OCI-LY1 (cell line): ENCODE results near the gene PAK4.
A peak's percentile ranks its signal among the peaks of the same experiment; 100 is the strongest.
"Not testable (repeated sequence)": the region's sequence is repeated elsewhere in the genome, so short reads cannot be mapped to it uniquely, and the experiment has no call there.

Experiments used
- H2AFZ ChIP-seq: fragments of 200-600 bp; sonication (generic), shearing (Covaris generic); 2 replicates; pipeline ENCODE4 v1.6.0; 2014; ENCODE audit warnings: antibody characterized with exemption, mild to moderate bottlenecking, low read length
- H3F3A ChIP-seq: fragments of 200-600 bp; sonication (generic), shearing (Covaris generic); 2 replicates; pipeline ENCODE4 v1.6.0; 2014; ENCODE audit warnings: mild to moderate bottlenecking, antibody characterized with exemption, low read length, moderate library complexity; ENCODE audit not compliant: insufficient read depth
- H3K27ac ChIP-seq: fragments of 200-600 bp; sonication (generic); 2 replicates; pipeline ENCODE4 v1.5.1; 2014; ENCODE audit warnings: low read length, mixed run types, mild to moderate bottlenecking, low read depth; ENCODE audit not compliant: poor library complexity, severe bottlenecking
- H3K27me3 ChIP-seq: fragments of 200-600 bp; sonication (generic); 2 replicates; pipeline ENCODE4 v1.6.0; 2014; ENCODE audit warnings: antibody characterized with exemption, mild to moderate bottlenecking, low read length, moderate library complexity; ENCODE audit not compliant: insufficient read depth
- H3K36me3 ChIP-seq: fragments of 200-600 bp; sonication (generic); 2 replicates; pipeline ENCODE4 v1.6.1; 2014; ENCODE audit warnings: mild to moderate bottlenecking, antibody characterized with exemption, low read length, moderate library complexity, mixed read lengths; ENCODE audit not compliant: insufficient read depth
- H3K4me1 ChIP-seq: fragments of 200-600 bp; sonication (generic); 2 replicates; pipeline ENCODE4 v1.5.1; 2014; ENCODE audit warnings: mild to moderate bottlenecking, low read length, moderate library complexity; ENCODE audit not compliant: insufficient read depth, severe bottlenecking
- H3K4me2 ChIP-seq: fragments of 200-600 bp; sonication (generic), shearing (Covaris generic); 2 replicates; pipeline ENCODE4 v1.6.1; 2014; ENCODE audit warnings: low read length
- H3K4me3 ChIP-seq: fragments of 200-600 bp; sonication (generic); 2 replicates; pipeline ENCODE4 v1.5.1; 2014; ENCODE audit warnings: low read length, low read depth, mild to moderate bottlenecking, mixed read lengths; ENCODE audit not compliant: poor library complexity, severe bottlenecking
- H3K79me2 ChIP-seq: fragments of 200-600 bp; shearing (Covaris generic); 2 replicates; pipeline ENCODE4 v1.6.1; 2016; ENCODE audit warnings: mixed run types, low read length, mixed read lengths; ENCODE audit not compliant: insufficient read depth
- H3K9ac ChIP-seq: fragments of 200-600 bp; sonication (generic), shearing (Covaris generic); 2 replicates; pipeline ENCODE4 v1.6.1; 2014; ENCODE audit warnings: mild to moderate bottlenecking, low read length, mixed read lengths
- H3K9me2 ChIP-seq: fragments of 200-600 bp; sonication (generic), shearing (Covaris generic); 2 replicates; pipeline ENCODE4 v1.6.1; 2014; ENCODE audit warnings: low read depth, mild to moderate bottlenecking, low read length, mixed read lengths
- H3K9me3 ChIP-seq: fragments of 200-600 bp; shearing (Covaris generic); 2 replicates; pipeline ENCODE4 v1.6.1; 2014; ENCODE audit warnings: low read length, mixed read lengths
- H4K20me1 ChIP-seq: fragments of 200-600 bp; sonication (generic), shearing (Covaris generic); 2 replicates; pipeline ENCODE4 v1.6.0; 2016; ENCODE audit warnings: mild to moderate bottlenecking, low read length; ENCODE audit not compliant: insufficient read depth
- EZH2 ChIP-seq: fragments of 200-600 bp; sonication (generic), shearing (Covaris generic); IDR thresholded peaks from 2 replicates; pipeline ENCODE4 v1.8.0; 2017; ENCODE audit warnings: borderline replicate concordance, mixed run types, mild to moderate bottlenecking, antibody characterized with exemption, low read length, moderate library complexity, mixed read lengths
- TF ChIP-seq, protein P1 (sequence below): fragments of 200-600 bp; sonication (generic), shearing (Covaris generic); IDR thresholded peaks from 2 replicates; pipeline ENCODE4 v1.5.1; 2017; ENCODE audit warnings: mild to moderate bottlenecking, antibody characterized with exemption, low read length, moderate library complexity, mixed read lengths

The PAK4 gene

GRCh38 chr19:39211731-39212374, 86.3 kb downstream of the PAK4 start:
- Histone ChIP-seq H3K4me3 (no peak overlapping the region), H3K4me1 (no peaks in the 10 kb centered on the region), H3K79me2 (no peaks in the 10 kb centered on the region), H3K9ac (no peak overlapping the region), H3K9me3 (no peaks in the 10 kb centered on the region), H3K27me3 (peaks cover 9% of the 10 kb centered on the region; the same call in 1 of the 2 replicates), H3K4me2 (no peak overlapping the region), H3K9me2 (no peaks in the 10 kb centered on the region), H4K20me1 (no peaks in the 10 kb centered on the region), H2AFZ (no peak overlapping the region), H3K27ac (no peak overlapping the region), H3K36me3 (no peaks in the 10 kb centered on the region; the same call in 1 of the 2 replicates), H3F3A (no peaks in the 10 kb centered on the region)
- TF ChIP-seq, protein P1, sequence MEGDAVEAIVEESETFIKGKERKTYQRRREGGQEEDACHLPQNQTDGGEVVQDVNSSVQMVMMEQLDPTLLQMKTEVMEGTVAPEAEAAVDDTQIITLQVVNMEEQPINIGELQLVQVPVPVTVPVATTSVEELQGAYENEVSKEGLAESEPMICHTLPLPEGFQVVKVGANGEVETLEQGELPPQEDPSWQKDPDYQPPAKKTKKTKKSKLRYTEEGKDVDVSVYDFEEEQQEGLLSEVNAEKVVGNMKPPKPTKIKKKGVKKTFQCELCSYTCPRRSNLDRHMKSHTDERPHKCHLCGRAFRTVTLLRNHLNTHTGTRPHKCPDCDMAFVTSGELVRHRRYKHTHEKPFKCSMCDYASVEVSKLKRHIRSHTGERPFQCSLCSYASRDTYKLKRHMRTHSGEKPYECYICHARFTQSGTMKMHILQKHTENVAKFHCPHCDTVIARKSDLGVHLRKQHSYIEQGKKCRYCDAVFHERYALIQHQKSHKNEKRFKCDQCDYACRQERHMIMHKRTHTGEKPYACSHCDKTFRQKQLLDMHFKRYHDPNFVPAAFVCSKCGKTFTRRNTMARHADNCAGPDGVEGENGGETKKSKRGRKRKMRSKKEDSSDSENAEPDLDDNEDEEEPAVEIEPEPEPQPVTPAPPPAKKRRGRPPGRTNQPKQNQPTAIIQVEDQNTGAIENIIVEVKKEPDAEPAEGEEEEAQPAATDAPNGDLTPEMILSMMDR = no peak
- no peak for TF ChIP-seq EZH2

GRCh38 chr19:39212375-39212742, 86.8 kb downstream of the PAK4 start:
- Histone ChIP-seq H4K20me1 (no peaks in the 10 kb centered on the region), H3K4me2 (no peak overlapping the region), H3K27me3 (peaks cover 4% of the 10 kb centered on the region; the same call in 1 of the 2 replicates), H3K79me2 (no peaks in the 10 kb centered on the region), H3K9ac (no peak overlapping the region), H3K36me3 (no peaks in the 10 kb centered on the region; the same call in 1 of the 2 replicates), H3K9me2 (no peaks in the 10 kb centered on the region), H3K4me3 (no peak overlapping the region), H3F3A (no peaks in the 10 kb centered on the region), H3K9me3 (no peaks in the 10 kb centered on the region), H3K4me1 (no peaks in the 10 kb centered on the region), H2AFZ (no peak overlapping the region), H3K27ac (no peak overlapping the region)
- no peak for TF ChIP-seq EZH2
- TF ChIP-seq, protein P1 = peak; percentile 69

DNA sequence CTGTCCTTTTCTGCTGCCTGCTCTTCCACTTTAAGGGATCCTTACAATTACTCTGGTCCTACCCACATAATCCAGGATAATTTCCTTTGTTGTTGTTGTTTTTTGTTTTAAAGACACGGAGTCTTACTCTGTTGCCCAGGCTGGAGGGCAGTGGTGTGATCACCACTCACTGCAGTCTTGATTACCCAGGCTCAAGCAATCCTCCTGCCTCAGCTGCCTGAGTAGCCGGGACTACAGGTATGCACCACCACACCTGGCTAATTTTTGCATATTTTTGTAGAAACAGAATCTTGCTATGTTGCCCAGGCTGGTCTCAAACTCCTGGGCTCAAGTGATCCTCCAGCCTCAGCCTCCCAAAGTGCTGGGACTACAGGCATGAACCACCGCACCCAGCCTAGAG, 89.7 kb downstream of the PAK4 start:
- H2AFZ ChIP-seq, H3K4me2 ChIP-seq, H3K27ac ChIP-seq, H3K79me2 ChIP-seq, H3K36me3 ChIP-seq, H3K9ac ChIP-seq, H3K4me1 ChIP-seq, H3K9me3 ChIP-seq, H3K4me3 ChIP-seq, H4K20me1 ChIP-seq, H3F3A ChIP-seq, H3K9me2 ChIP-seq, H3K27me3 ChIP-seq: not testable (repeated sequence)

- no peaks in the 10 kb centered on the region for H3K9me2 ChIP-seq
- no peaks in the 10 kb centered on the region; the same call in 1 of the 2 replicates for H3K36me3 ChIP-seq
- H3K4me1 ChIP-seq = no peaks in the 10 kb centered on the region
- peaks cover 4% of the 10 kb centered on the region; the same call in 1 of the 2 replicates for H3K27me3 ChIP-seq
- H2AFZ ChIP-seq = no peak overlapping the region
- H3K9ac ChIP-seq = no peak overlapping the region
- H3K79me2 ChIP-seq = no peaks in the 10 kb centered on the region
- TF ChIP-seq EZH2 = no peak
- H3K9me3 ChIP-seq = no peaks in the 10 kb centered on the region
- no peak overlapping the region for H3K4me3 ChIP-seq
- no peak overlapping the region for H3K27ac ChIP-seq
- H3K4me2 ChIP-seq = no peak overlapping the region
- no peaks in the 10 kb centered on the region for H3F3A ChIP-seq
- no peaks in the 10 kb centered on the region for H4K20me1 ChIP-seq
Measured at GRCh38 chr19:39217094-39217493, 91.5 kb downstream of the PAK4 start.
